C4-2B (cell line): Measurements from ENCODE around the gene ZNF804B.

ENCODE experiments used
- CTCF ChIP-seq: fragments of 450-650 bp; conservative IDR thresholded peaks from 2 replicates; pipeline ENCODE4 v1.5.1; 2017; ENCODE audit warnings: mild to moderate bottlenecking
- ZFX ChIP-seq: fragments of 450-650 bp; IDR thresholded peaks from 2 replicates; pipeline ENCODE4 v1.6.1; 2017

- TF ChIP-seq CTCF = no peak
- TF ChIP-seq ZFX = no peak
These were observed 580.2 kb downstream of the ZNF804B start for GRCh38 chr7:89339748-89340147.
